Neural progenitor cell (in vitro differentiated cells): ENCODE data around the gene FBXO17.

ENCODE experiments used
- CTCF ChIP-seq: fragments of 200-600 bp; sonication (generic); IDR thresholded peaks from 2 replicates; pipeline ENCODE4 v1.5.1; 2017; ENCODE audit warnings: antibody characterized with exemption, mild to moderate bottlenecking
- EZH2phosphoT487 ChIP-seq: fragments of 200-600 bp; sonication (generic); IDR thresholded peaks from 2 replicates; pipeline ENCODE4 v1.6.1; 2017; ENCODE audit warnings: antibody characterized with exemption

GRCh38 chr19:38941979-38942378 lies 33.6 kb downstream of the FBXO17 start:
- TF ChIP-seq CTCF, result no peak
- no peak for TF ChIP-seq EZH2phosphoT487
